DOHH2 (cell line): ENCODE measurements around the gene GYPC.

ENCODE experiments used
- CTCF ChIP-seq: fragments of 200-600 bp; sonication (generic); IDR thresholded peaks from one replicate; pipeline ENCODE4 v1.5.1; 2014; ENCODE audit warnings: antibody characterized with exemption, mild to moderate bottlenecking, low read depth, low read length; ENCODE audit not compliant: poor library complexity, severe bottlenecking
- EZH2phosphoT487 ChIP-seq: fragments of 200-600 bp; sonication (generic); IDR thresholded peaks from 2 replicates; pipeline ENCODE4 v1.6.1; 2017; ENCODE audit warnings: borderline replicate concordance, mild to moderate bottlenecking, antibody characterized with exemption, low read length, moderate library complexity, mixed read lengths

- TF ChIP-seq CTCF = no peak
- TF ChIP-seq EZH2phosphoT487 = no peak
Measured at GRCh38 chr2:126660971-126661370, 5.0 kb downstream of the GYPC start.
